WTC11 (cell line): ENCODE measurements around the gene CHST15. TPM values are rescaled to one million over a fixed set of nuclear protein-coding genes. Genes with fewer than 3 reads are reported as not detected.

Source experiments
- ATAC-seq: fragments of 200-7000 bp; cut with Tn5 transposase; 2 replicates; pipeline ENCODE4 v1.10.0; 2021; ENCODE audit warnings: mild to moderate bottlenecking, moderate library complexity
- CTCF ChIA-PET: fragments of 300-600 bp; sonication (Branson Sonifier 250); formaldehyde crosslinking; loops from one replicate; lab custom pipeline; 2021; ENCODE audit warnings: antibody characterized with exemption; lab: Charles Lee
- POLR2A ChIA-PET: fragments of 350-600 bp; sonication (Branson Sonifier 250); formaldehyde crosslinking; loops from one replicate; lab custom pipeline; 2021; ENCODE audit warnings: antibody characterized with exemption; lab: Charles Lee
- DNase-seq: peaks from one replicate; pipeline ENCODE4 v3.0.0; 2021; ENCODE audit warnings: low spot score
- H3K27ac Mint-ChIP-seq: 2 replicates; pipeline ENCODE4 v1.8.0; 2021; ENCODE audit warnings: mixed read lengths
- H3K27me3 Mint-ChIP-seq: 2 replicates; pipeline ENCODE4 v1.8.0; 2021; ENCODE audit warnings: low read depth, mild to moderate bottlenecking, moderate library complexity, mixed read lengths
- H3K36me3 Mint-ChIP-seq: 2 replicates; pipeline ENCODE4 v1.8.0; 2021; ENCODE audit warnings: mixed read lengths
- H3K4me1 Mint-ChIP-seq: 2 replicates; pipeline ENCODE4 v1.8.0; 2022; ENCODE audit warnings: mixed read lengths
- H3K4me3 Mint-ChIP-seq: 2 replicates; pipeline ENCODE4 v1.8.0; 2021; ENCODE audit warnings: mild to moderate bottlenecking, moderate library complexity, mixed read lengths
- H3K9me3 Mint-ChIP-seq: 2 replicates; pipeline ENCODE4 v1.8.0; 2021; ENCODE audit warnings: mixed read lengths
- AR ChIP-seq: fragments of 250-450 bp; sonication (Bioruptor Pico); IDR thresholded peaks from 2 replicates; pipeline ENCODE4 v1.9.0; 2021; ENCODE audit warnings: mild to moderate bottlenecking
- CBFB ChIP-seq: sonication (generic); formaldehyde crosslinking; IDR thresholded peaks from 2 replicates; pipeline ENCODE4 v1.8.1; 2022; ENCODE audit warnings: mild to moderate bottlenecking, low read depth, missing genetic modification reagents
- CDX4 ChIP-seq: fragments of 250-450 bp; sonication (Bioruptor Pico); IDR thresholded peaks from 2 replicates; pipeline ENCODE4 v1.9.0; 2021; ENCODE audit warnings: moderate library complexity, mild to moderate bottlenecking, inconsistent platforms, borderline replicate concordance
- ETV6 ChIP-seq: sonication (generic); formaldehyde crosslinking; IDR thresholded peaks from 2 replicates; pipeline ENCODE4 v1.8.1; 2022; ENCODE audit warnings: mild to moderate bottlenecking, missing genetic modification reagents
- FOXP1 ChIP-seq: sonication (generic); formaldehyde crosslinking; IDR thresholded peaks from 2 replicates; pipeline ENCODE4 v1.8.0; 2022; ENCODE audit warnings: missing genetic modification reagents, mild to moderate bottlenecking, moderate library complexity, borderline replicate concordance
- GABPB1 ChIP-seq: sonication (generic); formaldehyde crosslinking; IDR thresholded peaks from 2 replicates; pipeline ENCODE4 v1.8.1; 2023; ENCODE audit warnings: mild to moderate bottlenecking, missing genetic modification reagents
- MXD4 ChIP-seq: fragments of 250-450 bp; sonication (Bioruptor Pico); IDR thresholded peaks from 2 replicates; pipeline ENCODE4 v1.8.0; 2021; ENCODE audit warnings: mild to moderate bottlenecking, moderate library complexity, borderline replicate concordance
- NFATC4 ChIP-seq: fragments of 250-450 bp; sonication (Bioruptor Pico); IDR thresholded peaks from 2 replicates; pipeline ENCODE4 v1.9.0; 2021; ENCODE audit warnings: mild to moderate bottlenecking
- NFE2L1 ChIP-seq: sonication (generic); formaldehyde crosslinking; IDR thresholded peaks from 2 replicates; pipeline ENCODE4 v1.8.1; 2023; ENCODE audit warnings: missing genetic modification reagents
- NFYB ChIP-seq: sonication (generic); formaldehyde crosslinking; conservative IDR thresholded peaks from 2 replicates; pipeline ENCODE4 v1.8.0; 2022; ENCODE audit warnings: low read depth, missing genetic modification reagents
- RELA ChIP-seq: sonication (generic); formaldehyde crosslinking; IDR thresholded peaks from 2 replicates; pipeline ENCODE4 v1.8.1; 2022; ENCODE audit warnings: missing genetic modification reagents, mild to moderate bottlenecking, borderline replicate concordance
- SMAD3 ChIP-seq: sonication (generic); formaldehyde crosslinking; IDR thresholded peaks from 2 replicates; pipeline ENCODE4 v1.8.0; 2022; ENCODE audit warnings: missing genetic modification reagents, mild to moderate bottlenecking, borderline replicate concordance
- SP1 ChIP-seq: sonication (generic); formaldehyde crosslinking; conservative IDR thresholded peaks from 2 replicates; pipeline ENCODE4 v1.8.1; 2022; ENCODE audit warnings: missing genetic modification reagents
- TEAD4 ChIP-seq: sonication (generic); formaldehyde crosslinking; IDR thresholded peaks from 2 replicates; pipeline ENCODE4 v1.8.0; 2022; ENCODE audit warnings: mild to moderate bottlenecking, missing genetic modification reagents
- ZBTB21 ChIP-seq: sonication (generic); formaldehyde crosslinking; IDR thresholded peaks from 2 replicates; pipeline ENCODE4 v1.8.1; 2023; ENCODE audit warnings: mild to moderate bottlenecking, missing genetic modification reagents, borderline replicate concordance
- ZNF263 ChIP-seq: sonication (generic); formaldehyde crosslinking; IDR thresholded peaks from 2 replicates; pipeline ENCODE4 v1.8.1; 2022; ENCODE audit warnings: low read depth, mild to moderate bottlenecking, moderate library complexity, missing genetic modification reagents
- ZNF416 ChIP-seq: fragments of 250-450 bp; sonication (Bioruptor Pico); IDR thresholded peaks from 2 replicates; pipeline ENCODE4 v1.9.0; 2021; ENCODE audit warnings: mild to moderate bottlenecking, inconsistent platforms
- total RNA-seq: library from RNA; stranded (reverse); gene quantifications from 3 replicates; pipeline ENCODE4 v1.2.3, GENCODE V29; 2021
- TF ChIP-seq, protein P1 (sequence below): fragments of 200-600 bp; IDR thresholded peaks from 2 replicates; pipeline ENCODE4 v1.8.0; 2022; ENCODE audit warnings: antibody characterized with exemption
- TF ChIP-seq, protein P2 (sequence below): sonication (generic); formaldehyde crosslinking; IDR thresholded peaks from 2 replicates; pipeline ENCODE4 v1.8.1; 2022; ENCODE audit warnings: low read depth, missing genetic modification reagents, borderline replicate concordance
- TF ChIP-seq, protein P3 (sequence below): sonication (generic); formaldehyde crosslinking; IDR thresholded peaks from 2 replicates; pipeline ENCODE4 v1.8.1; 2023; ENCODE audit warnings: mild to moderate bottlenecking, missing genetic modification reagents, moderate library complexity

CHST15 gene
- total RNA-seq, 1 experiment from 2014 or later, result 10.7 TPM

GRCh38 chr10:124107072-124107471 lies 13.7 kb upstream of the CHST15 start (continued):
- TF ChIP-seq ZBTB21 (no peak), ZNF416 (CRISPR knock-in tag) (no peak)
- TF ChIP-seq, protein P1, sequence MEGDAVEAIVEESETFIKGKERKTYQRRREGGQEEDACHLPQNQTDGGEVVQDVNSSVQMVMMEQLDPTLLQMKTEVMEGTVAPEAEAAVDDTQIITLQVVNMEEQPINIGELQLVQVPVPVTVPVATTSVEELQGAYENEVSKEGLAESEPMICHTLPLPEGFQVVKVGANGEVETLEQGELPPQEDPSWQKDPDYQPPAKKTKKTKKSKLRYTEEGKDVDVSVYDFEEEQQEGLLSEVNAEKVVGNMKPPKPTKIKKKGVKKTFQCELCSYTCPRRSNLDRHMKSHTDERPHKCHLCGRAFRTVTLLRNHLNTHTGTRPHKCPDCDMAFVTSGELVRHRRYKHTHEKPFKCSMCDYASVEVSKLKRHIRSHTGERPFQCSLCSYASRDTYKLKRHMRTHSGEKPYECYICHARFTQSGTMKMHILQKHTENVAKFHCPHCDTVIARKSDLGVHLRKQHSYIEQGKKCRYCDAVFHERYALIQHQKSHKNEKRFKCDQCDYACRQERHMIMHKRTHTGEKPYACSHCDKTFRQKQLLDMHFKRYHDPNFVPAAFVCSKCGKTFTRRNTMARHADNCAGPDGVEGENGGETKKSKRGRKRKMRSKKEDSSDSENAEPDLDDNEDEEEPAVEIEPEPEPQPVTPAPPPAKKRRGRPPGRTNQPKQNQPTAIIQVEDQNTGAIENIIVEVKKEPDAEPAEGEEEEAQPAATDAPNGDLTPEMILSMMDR, result no peak

GRCh38 chr10:124106241-124106879 lies 13.0 kb upstream of the CHST15 start:
- no peak overlapping the region for H3K27ac Mint-ChIP-seq
- no peak overlapping the region for H3K4me3 Mint-ChIP-seq
- no peaks in the 10 kb centered on the region for H3K9me3 Mint-ChIP-seq
- TF ChIP-seq, protein P2, sequence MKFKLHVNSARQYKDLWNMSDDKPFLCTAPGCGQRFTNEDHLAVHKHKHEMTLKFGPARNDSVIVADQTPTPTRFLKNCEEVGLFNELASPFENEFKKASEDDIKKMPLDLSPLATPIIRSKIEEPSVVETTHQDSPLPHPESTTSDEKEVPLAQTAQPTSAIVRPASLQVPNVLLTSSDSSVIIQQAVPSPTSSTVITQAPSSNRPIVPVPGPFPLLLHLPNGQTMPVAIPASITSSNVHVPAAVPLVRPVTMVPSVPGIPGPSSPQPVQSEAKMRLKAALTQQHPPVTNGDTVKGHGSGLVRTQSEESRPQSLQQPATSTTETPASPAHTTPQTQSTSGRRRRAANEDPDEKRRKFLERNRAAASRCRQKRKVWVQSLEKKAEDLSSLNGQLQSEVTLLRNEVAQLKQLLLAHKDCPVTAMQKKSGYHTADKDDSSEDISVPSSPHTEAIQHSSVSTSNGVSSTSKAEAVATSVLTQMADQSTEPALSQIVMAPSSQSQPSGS (CRISPR knock-in tag), result no peak
- TF ChIP-seq ZNF263 (CRISPR knock-in tag) (no peak), RELA (CRISPR knock-in tag) (no peak), NFATC4 (no peak), SP1 (CRISPR knock-in tag) (no peak), SMAD3 (CRISPR knock-in tag) (no peak), ETV6 (no peak), CDX4 (CRISPR knock-in tag) (no peak), NFE2L1 (CRISPR knock-in tag) (no peak), MXD4 (CRISPR knock-in tag) (no peak), NFYB (CRISPR knock-in tag) (no peak), GABPB1 (CRISPR knock-in tag) (no peak), FOXP1 (CRISPR knock-in tag) (no peak), TEAD4 (CRISPR knock-in tag) (no peak), CBFB (CRISPR knock-in tag) (no peak), AR (CRISPR knock-in tag) (no peak)
- TF ChIP-seq, protein P3, sequence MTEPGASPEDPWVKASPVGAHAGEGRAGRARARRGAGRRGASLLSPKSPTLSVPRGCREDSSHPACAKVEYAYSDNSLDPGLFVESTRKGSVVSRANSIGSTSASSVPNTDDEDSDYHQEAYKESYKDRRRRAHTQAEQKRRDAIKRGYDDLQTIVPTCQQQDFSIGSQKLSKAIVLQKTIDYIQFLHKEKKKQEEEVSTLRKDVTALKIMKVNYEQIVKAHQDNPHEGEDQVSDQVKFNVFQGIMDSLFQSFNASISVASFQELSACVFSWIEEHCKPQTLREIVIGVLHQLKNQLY (CRISPR knock-in tag), result no peak
- no peaks in the 10 kb centered on the region for H3K36me3 Mint-ChIP-seq
- H3K27me3 Mint-ChIP-seq, result no peaks in the 10 kb centered on the region; the same call in 1 of the 2 replicates
- peaks cover 10% of the 10 kb centered on the region for H3K4me1 Mint-ChIP-seq
- ATAC-seq, result no peak
- POLR2A ChIA-PET, result no interaction called here
- no peak for DNase-seq
- CTCF ChIA-PET, result interaction anchor here (1.2 to 3.2 kb wide), 4 partner anchors 20 to 283 kb away, joined by 3 to 14 read pairs (median 3); no protein-coding TSS in a partner anchor
